Cerebellar cortex (tissue), 1 donor: ENCODE data around the gene PTER.

Experiments used
- DNase-seq: peaks from one replicate; pipeline ENCODE4 v3.0.0-alpha.2; 2015; ENCODE audit warnings: low spot score

Gene PTER

DNA sequence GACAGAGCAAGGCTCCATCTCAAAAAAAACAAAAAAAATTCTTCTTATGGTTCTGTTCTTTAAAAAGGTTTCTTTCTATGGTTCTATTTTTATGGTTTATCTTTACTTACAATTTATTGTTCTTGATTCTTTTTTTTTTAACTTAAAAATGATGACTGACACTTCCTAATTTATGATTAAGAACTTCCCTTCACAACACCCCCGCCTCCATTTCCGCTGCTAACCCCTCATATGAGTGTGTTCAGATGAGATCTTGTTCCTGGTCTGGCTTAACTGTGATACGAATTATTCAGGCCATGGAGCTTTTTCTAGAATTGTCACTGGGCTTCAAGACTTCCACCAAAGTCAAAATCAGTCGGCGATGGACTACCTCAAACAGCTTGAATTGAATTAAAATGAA lies 33.9 kb downstream of the PTER start:
- DNase-seq, result no peak

DNA sequence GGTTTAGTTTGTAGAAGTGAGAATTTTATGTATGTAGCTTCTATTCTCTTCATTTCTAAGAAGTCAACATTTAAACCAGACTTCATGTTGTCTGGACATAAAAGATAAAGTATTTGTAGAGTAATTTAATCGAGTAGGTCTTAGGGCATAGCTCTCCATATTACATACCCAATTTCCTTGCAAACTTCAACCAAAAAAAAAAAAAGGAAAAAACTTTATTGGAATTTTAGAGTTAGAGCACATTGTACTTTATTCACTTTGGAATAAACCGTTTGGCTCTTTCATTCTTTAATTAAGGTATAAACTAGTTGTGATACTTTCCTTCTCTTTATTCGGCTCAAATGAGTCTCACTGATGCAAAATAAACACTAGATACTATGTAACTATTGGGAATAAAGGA lies 36.0 kb downstream of the PTER start:
- DNase-seq, result no peak

DNA sequence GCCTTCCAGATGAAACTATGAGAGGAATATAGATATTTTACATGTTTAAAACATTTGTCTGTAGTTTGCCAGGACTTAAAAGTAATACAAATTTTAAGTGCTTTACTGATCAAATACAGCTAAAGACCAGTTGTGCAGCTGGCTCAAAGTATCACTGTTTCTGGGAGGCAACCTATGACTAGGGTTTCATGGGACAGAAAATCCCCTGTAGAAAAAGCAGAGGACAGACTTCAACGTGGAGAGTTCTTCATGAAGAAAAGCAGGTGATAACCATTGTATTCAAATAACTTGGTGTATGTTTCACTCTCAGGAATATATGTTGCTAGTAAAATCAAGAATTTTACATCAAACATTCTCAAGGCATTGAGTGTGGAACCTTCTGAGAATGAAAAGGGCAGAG lies 40.9 kb downstream of the PTER start:
- no peak for DNase-seq

DNA sequence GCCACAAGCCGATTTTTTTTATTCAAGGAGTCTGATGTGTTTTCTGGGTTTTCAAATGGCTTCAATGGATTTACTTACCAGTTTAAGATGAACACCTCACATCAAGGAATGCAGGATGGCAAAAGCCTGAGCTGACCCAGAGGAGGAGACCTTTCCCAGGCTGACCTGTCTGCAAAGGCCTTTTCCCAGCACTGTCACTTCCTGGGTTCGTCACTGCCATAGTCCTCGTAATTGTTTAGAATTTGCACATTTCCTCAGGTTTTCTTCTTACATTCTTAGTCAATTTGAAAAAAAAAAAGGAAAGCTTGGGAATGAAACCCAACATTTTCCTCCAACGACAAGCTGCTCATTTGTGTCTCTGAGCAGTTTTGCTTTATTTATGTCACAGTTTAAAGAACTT lies 42.0 kb downstream of the PTER start:
- no peak for DNase-seq

DNA sequence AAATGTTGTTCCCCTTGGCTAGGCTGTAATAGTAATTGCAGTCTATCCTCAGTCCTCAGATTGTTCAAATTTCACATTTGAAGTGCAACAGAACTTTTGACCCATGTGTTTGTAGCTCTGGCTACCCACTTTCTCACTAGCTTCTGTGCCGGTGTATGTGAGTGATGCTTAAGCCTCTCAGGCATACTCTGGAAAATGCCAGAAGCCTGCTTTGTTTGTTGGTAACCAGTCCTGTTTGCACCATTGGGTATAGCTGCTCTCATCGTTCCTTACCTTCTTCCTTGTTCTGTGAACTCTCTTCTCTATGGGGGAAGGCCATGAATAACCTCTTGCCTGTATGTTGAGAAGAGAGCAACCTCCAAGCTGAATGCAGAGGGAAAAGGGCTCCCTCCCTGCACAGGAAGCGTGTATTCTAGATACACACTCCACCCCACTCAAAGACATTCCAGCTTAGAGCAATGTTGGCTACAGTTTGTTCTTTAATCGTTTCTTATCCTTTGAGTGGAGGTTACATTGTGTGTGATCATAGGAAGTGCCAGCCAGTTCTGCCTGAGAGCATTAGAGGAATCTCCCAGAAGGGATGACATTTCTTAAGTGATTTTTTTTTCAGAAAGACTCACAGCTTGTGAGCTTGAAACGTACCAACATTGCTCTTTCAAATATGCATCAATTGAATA lies 44.4 kb downstream of the PTER start:
- DNase-seq, result peak; percentile 13

DNA sequence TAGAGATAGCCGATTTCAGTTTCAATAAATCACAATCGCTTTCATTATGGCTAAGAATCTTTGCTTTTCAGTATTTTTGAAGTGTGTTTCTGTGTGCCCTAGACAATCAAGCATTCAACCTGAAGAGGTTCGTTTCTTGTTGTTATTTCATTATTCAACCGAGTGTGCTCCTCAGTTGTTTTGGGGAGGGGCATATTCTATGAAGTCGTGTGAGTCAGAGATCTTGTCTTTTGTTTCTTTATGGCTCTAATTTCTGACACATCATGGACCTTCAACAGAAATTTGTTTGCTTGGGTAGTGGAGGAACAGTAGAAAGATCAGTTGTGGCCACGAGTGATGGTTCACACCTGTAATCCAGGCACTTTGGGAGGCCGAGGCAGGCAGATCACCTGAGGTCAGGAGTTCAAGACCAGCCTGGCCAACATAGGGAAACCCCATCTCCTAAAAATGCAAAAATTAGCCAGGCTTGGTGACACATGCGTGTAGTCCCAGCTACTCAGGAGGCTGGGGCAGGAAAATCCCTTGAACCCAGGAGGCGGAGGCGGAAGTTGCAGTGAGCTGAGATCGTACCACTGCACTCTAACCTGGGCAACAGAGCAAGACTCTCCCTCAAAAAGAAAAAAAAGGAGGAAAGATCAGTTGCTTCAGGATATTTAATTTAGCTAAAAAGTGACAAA lies 46.6 kb downstream of the PTER start:
- no peak for DNase-seq

DNA sequence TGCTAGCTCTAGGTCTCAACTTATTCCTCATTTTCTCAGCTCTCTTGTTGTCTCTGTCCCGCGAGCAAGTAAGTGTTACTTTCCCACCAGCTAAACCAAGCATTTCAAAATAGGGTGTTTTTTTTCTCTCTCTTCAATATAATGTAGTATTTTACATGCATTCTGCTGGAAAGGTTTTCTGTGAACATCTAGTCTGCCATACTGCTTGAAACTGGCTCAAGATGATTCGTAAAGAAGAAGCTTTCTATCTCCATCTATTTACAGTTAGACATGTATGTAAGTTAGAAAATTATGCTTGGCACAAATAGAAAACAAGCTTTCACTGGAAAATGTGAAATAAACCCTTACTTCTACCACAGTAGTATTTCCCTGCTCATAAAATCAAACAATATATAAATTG lies 53.7 kb downstream of the PTER start:
- no peak for DNase-seq

DNA sequence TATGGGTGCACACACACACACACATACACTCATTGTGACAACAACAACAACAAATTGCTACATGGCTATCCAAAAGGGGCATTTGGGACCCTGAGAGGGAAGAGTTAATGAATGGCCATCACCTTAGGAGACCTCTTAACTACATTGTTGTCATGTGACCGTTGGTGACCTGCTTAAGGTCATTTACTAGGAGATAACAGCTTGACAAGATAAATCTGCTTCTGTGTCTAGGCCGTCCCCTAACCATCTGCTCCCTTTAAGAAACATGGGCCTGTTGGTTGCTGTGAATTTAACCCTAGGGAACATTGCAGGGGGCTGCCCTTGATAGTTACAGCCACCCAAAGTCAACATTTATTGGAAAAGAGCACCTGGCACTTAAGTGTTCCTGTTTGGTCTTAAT lies 55.1 kb downstream of the PTER start:
- DNase-seq, result no peak

DNA sequence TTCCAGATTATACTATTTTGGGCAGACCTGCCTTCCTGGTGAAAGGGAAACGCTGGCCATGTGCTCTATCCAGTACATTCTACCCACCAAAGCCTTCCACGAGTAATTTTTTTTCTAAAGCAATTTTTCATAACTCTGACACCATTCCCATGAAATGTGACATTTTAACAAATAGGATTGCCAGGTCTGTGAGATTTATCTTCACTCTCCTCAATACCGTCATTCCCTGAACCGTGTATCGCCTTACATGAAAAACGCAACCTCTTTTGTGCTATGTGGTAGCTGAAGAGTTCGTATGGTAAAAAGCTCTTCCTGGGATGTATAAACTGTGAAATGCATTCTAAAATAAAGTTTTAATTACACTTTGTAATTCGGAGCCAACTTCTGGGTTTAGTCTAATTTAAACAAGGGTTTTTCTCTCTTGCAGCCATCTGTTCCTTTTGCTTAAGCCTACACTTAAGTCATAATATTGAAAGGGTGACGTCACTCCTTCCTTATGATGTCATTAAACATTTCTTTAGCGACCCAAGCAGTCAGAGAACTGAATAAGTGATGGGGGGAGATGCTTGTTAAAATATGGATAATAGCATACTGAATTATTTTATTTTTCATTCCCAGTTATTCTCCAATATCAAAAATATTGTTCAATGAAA lies 57.2 kb downstream of the PTER start:
- no peak for DNase-seq

DNA sequence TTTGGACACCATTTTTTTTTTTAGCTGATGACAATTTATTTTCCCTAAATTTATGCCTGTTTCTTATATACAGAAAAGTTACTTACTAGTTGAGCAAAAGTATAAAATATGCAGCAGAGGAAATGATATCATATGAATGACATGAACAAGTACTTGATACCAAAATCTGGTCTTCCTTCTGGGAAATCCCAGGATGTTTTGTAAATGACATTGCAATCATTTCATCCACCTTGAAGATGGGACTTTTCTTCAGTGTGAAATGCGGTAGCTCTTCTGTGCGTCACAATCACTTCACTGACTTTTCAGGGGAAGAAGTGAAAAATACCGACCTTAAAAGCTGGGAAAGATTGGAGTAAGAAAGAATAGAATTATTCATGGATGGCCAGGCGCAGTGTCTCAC lies 61.1 kb downstream of the PTER start:
- DNase-seq, result no peak

DNA sequence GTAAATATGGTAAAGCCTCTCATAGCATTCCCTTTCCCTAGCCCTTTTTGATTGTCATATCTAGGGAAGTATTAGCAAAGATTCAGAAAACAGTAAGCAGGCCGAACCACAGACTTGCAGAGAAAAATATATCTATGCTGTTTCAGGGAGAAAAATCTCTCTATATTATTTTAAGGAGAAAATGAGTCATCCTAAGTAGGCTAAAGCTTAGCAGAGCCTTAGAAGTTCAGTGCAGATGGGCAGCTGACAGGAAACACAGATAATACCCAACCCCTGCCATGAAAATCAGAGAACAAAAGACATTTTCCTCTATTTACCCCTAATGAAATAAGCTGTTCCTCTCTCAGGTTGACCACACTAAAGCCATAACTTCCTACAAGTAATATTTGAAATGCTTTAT lies 68.4 kb downstream of the PTER start:
- no peak for DNase-seq

DNA sequence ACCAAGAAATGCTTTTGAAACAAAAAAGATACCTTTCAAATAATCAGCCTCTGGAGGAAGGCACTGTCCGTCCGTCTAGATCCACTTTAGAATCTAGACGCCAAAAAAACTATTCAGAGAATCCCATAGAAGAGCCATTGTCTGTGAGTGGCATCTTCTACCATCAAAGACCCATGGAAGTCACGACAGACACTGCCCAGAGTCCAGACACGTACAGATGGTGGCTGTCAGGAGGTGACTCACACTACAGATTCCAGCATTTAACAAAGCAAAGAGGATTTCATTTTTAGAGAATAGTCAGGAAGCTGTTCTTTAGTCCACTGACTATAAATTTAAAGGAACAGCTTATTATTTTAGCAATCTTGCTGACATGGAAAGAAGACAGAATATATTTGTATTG lies 73.2 kb downstream of the PTER start:
- no peak for DNase-seq

DNA sequence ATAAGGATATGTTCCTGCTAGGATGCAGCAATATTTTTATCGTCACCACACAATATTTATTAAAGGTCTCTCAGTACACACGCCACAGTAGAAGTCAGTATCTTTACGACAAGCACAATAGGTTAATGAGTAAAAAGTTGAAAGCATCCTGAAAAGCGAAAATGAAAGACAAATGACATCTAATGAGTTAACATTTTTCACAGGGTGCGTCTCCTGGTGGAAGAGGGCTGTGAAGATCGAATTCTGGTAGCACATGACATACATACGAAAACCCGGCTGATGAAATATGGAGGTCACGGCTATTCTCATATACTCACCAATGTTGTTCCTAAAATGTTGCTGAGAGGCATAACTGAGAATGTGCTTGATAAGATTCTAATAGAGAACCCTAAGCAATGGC lies 74.0 kb downstream of the PTER start:
- no peak for DNase-seq

DNA sequence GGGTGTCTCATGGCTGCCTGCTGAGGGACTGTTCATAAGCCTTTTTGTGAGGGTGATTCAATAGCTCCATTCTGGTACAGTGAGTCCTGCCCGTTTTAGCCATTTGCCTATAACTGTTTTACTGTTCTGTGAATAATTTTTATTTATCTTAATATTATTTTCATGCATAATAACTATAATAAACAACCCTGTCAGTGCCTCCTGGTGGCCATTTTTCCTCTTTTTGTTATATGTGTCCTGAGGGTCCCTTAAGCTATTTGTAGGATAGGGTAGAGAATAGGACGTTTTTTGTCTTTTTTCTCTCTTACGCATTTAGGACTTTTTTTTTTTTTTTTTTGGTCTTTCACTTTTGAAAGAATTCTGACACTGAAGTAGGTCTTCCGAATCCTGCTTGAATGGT lies 82.0 kb downstream of the PTER start:
- DNase-seq, result peak; percentile 51

DNA sequence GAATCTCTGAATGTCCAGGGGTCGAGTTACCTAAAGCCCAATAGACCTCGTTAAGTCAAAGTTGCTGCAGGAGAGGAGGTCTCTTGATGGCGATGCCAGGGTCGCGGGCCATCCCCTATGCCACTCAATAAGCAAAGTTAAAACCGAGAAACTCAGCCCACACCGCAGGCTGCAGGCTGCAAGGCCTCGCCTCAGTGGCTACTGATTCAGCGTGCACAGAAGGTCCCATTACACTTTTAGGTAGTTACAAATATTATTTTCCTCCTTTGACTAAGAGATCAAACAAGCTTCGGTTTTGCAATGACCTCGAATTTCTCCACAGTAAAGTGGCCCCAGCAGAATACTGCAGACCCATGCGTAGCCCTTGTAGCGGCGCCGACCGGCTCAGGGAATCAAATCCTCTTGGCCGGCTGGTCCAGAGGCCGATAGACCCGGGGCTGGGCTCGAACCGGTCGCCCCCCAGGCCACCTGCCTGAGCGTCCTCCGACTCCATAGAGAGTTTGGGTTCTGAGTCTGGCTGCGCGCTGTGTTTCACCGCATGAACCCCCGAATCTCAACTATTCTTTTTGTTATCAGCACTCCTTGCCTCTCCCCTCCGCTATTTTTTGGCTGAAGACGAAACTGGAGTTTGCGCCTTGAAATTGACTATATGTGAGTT lies 82.6 kb downstream of the PTER start:
- peak; percentile 40 for DNase-seq

DNA sequence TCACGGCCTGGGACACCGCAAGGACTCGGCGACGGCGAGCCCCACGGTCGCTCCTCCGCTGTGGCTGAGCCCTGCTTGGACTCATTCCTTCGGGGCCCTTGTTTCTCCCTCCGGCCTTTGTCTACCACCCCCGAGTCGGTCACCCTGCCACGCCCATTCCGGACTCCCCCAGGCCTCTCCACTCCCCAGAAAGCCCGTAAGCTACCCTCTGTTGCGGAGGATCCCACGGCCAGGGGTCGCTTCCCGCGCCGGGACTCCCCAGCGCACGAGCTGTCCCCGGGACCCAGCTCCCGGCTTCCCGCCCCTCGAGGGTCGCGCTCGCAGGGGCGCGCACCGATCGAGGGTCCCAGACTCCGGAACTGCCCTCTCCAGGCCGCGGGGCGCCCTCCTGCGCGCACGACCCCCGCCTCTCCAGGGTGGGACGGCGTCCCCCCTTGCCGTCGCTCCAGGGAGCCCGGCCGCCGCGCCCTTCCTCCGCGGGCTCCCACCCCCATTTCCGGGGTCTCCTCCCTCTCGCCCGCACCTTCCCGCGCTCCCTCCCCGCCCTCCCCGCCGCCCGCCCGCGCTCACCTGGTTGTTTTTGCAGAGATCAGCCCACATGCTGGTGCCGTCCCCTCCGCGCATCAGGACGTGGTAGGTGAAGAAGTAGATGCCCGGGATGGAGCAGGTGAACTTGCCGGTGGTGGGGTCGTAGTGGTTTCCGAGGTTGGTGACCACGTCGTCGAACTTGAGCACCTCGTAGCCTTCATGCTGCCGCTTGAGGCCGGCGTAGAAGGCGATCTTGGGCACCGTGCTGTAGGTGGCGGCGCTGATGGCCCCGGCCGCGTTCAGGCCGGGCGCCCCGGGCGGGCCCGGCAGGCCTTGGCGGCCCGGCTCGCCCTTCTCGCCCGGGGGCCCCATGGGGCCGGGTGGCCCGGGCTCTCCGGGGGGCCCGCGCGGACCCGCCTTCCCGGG lies 83.4 kb downstream of the PTER start:
- DNase-seq, result no peak

DNA sequence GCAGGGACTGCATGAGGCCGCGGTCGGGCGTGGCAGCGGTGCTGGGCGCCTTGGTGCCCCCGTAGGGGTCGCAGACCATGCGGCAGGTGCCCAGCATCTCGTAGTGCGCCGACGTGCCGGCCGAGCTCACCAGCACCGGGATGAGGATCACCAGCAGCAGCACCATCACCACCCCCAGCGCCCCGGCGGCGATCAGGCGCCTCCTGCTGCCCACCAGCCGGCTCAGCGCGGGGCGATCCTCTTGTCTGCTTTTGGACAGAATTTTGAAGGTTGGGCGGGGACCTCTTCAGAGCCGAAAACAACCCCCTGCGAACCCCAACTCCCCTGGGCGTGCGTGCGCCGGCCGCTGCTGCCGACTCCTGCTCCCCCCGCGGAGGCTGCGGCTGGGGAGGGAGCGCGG lies 84.1 kb downstream of the PTER start:
- no peak for DNase-seq

DNA sequence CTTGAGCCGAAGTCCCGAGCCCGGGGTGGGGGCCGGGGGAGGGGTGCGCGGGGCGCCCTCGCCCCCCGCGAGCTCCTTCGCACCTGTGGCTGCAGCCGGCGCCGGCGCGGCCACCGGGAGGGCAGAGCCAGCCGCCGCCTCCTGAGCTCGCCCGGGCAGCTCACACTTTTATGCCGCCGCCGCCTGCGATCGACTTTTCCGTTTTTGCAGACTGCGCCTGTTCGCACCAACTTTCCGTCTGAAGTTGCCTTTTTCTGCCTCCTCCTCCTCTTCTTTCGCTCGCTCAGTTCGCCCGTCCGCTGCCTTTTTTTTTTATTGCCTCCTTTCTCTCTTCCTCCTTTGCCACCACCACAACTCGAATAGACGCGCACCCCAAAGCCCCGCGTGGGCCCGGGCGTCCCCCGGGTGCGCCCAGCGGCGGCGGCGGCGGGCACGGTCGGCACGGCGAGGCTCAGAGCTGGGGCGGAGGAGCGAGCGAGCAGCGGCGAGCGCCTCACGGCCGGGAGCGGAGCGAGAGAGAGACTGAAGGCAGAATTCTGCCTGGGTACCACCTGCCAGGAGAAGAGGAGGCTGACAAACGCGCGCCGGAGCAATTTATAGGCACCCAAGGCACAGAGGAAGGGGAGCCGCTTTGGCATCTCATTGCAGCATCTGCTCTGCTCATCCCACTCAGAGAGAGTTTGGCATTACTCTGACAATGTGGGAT lies 84.7 kb downstream of the PTER start, which contains the start of gene C1QL3:
Gene C1QL3, minus strand, starts transcription at position 569 of the 706 bp plus-strand sequence. CDS start 814 bp downstream, outside the sequence.
- peak; percentile 64 for DNase-seq

DNA sequence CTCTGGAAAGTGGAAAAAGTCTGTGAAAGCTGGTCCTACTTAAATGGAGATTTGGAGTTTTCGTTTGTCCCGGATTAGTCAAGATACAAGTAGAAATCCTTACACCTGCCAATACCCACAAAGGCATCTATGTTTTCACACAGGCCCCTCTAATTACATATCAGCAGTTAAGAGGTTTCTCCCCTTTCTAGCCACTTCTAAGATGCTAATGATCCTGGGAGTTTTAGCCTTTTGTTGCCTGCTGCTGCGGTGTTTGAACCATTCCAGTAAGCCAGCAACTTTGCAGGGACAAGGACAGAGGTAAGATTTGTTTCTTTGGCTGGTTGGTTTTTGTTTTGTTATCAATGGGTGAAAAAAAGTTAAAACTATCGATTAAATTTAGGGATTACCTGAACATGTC lies 90.6 kb downstream of the PTER start:
- no peak for DNase-seq

DNA sequence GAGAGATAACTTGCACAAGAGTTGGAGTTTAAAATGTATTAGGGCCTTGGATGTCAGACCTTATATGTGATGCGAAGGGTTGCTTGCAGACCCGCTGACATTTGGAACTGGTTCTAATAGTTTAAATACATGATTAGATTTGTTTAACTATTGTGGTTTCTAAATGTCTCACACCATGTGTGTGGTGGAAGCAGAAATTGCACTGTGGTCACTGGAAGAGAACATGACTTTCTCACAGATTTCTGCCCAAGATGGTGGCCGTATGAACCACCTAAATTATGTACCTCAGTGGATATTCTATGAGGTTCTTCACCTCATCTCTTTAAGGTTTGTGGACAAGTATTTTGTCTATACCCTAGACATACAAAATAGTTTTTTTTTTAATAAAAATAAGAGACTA lies 93.0 kb downstream of the PTER start:
- no peak for DNase-seq

DNA sequence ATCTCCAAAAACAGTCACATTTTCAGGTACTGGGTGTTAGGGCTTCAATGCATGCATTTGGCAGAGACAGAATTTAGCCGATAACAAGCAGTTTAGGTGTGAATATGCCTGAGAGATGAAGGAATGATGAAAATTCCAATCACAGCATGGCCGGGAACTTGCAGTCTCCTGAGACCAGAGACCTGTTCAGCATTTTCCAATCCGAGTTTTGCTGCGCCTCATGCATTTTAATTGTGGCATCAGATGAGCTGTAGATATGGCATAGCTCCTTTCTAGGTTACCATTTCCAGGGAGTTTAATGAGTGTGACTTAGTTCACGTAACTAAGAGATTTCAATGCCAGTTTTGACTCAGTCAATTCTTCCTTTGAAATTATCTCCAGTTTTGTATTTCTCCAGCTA lies 99.3 kb downstream of the PTER start:
- DNase-seq, result no peak
